Fibroblast of skin of scalp (primary cell): ENCODE results near the gene MYPOP.
A peak's percentile ranks its signal among the peaks of the same experiment; 100 is the strongest.

Experiments
- DNase-seq: peaks from one replicate; pipeline ENCODE4 v3.0.0-alpha.2; 2013

The MYPOP gene

DNA sequence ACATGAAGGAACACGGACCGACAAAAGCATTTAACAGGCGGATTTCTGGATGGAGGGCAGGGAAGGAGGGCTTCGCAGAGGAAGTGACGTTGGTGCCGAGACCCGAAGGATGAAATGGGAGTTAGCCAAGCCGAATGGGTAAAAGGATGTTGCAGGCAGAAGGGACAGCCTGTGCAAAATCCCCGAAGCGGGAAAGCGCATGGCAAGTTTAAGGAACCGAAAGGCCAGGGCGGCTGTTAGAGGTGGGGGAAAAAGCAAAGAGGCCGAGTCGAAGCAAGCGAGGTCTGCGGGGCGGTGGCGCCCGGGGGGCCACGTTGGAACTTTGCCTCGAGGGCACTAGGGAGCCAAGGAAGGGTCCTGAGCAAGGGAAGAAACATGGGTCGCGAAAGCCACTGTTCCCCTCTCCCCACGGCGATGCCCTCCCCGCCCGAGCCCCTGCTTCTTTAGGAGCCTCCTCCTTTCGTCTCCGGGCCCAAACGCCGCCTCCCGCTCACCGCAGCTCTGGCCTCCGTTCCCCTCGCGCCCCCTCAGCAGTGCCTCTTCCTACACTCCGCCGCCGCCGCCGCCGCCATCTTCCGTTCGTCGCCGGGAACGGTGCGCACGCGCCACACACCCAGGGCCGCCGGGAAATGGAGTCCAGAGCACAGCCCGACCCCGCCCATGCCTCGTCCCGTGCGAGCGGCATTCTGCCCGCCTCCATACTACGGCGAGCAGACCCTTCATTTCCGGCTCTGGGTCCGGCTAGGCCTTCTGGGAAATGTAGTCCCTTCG, 39.7 kb downstream of the MYPOP start, which contains the start of gene SYMPK:
Gene SYMPK (minus strand): TSS at position 584 of the 771 bp plus-strand sequence. CDS start 8,652 bp downstream, outside the sequence.
- DNase-seq, result peak; percentile 99

DNA sequence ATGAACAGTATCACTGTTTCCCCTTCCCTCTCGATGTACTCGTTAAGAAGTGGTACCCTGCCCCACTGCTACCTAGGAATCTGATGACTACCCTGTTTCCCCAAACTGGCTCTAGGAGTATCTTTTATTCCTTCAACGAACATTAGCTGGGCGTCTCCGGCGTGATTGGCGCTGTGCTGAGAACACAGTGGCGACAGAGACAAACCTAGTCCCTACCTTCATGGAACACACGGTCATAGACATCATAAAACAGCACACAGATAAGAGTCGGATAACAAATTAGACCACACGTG, 40.2 kb downstream of the MYPOP start:
- no peak for DNase-seq

DNA sequence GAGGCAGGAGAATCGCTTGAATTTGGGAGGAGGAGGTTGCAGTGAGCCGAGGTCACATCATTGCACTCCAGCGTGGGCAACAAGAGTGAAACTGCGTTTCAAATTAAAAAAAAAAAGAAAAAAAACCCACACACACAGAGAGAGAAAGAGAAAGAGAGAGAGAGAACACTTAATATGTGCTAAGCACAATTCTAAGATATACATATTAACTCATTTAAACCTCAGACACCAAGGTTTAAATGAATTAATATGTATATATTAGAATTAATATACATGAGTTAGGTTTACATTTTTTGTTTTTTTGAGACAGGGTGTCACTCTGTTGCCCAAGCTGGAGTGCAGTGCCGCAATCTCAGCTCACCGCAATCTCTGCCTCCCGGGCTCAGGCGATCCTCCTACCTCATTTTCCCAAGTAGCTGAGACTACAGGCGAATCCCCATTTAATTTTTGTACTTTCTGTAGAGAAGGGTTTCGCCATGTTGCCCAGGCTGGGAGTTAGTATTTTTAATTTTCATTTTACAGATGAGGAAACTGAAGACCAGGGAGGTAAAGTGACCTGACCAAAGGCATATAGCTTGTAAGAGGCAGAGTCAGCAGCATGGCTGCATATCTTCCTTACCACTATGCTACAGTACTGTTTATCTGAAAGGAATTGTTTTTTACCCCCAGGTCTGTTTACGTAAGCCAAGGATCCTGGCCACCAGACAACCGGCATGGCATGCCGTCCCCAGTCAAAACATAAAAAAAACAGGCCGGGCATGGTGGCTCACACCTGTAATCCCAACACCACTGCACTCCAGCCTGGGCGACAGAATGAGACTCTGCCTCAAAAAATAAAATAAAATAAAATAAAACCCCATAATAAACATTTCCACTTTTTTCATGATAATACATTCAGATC, 41.8 kb downstream of the MYPOP start:
- no peak for DNase-seq

DNA sequence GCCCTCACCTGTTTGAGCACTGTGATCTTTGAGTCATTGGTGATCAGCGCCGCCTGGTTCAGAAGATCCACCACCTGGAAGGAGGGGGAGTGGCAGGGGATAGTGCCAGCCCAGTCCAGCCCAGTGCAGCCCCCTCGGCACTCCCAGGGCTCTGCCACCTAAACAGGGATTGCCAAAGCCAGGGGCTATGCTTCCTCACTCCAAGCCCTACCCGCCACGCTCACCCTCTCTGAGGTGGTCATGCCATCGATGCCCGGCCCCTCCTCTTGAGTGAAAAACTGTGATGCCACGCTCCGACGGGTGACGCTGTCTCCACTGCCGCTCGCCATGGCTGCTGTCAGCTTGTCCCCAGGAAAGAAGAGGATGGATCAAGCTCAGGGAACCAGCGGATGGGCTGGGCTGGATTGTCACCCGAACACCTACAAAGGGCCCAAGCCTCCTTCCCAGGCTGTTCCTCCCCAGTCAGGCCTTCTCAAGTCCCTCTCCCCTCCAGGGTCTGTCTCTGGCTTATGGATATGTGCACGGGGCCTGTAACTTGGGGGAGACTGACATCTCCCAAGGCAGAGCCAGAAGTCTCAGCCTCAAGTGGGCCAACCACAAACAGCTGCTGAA, 48.1 kb downstream of the MYPOP start:
- DNase-seq, result no peak

DNA sequence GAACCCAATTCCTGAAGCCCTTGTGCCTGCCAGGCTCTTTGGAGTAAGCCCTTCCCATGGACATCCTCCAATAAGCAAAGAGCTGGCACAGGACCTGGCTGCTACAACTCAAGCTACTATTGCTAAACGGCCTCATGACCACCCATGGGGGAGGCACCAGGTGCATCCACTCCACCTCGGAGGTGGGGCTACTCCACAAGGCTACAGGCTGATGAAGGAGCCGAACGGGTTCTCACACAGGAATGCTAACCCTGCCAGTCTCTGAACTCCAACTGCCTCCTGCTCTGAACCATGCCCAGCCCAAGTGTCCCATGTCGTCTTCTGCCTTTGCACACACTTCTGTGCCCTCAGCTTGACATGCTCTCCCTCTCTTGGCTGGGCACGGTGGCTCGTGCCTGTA, 49.4 kb downstream of the MYPOP start:
- no peak for DNase-seq

DNA sequence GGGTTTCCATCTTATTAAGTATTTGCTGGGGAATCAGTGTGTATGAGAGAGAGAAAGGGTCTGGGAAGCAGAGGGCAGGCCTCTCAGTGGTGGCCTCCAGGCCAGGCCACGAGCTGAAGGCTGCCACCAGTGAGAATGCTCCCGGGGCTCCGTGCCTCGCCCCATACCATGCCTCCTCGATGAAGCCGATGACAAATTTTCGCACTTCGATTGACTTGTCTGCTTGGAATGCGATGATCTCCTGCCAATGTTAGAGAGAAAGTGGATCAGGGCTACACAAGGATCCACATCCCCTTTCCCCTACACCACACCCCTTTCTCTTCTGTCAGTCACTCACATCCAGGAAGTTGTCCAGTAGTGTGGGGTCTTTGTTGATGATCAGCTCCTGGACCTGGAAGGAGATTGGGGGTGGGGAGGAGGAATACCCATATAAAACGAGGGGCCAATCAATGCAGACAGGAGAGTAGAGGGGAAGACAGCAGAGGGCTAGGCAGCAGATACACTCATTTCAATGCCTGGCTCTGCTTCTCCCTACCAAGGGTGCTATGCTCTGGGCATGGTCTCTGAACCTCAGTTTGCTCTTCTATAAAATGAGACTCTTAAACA, 50.2 kb downstream of the MYPOP start:
- DNase-seq, result peak; percentile 53

DNA sequence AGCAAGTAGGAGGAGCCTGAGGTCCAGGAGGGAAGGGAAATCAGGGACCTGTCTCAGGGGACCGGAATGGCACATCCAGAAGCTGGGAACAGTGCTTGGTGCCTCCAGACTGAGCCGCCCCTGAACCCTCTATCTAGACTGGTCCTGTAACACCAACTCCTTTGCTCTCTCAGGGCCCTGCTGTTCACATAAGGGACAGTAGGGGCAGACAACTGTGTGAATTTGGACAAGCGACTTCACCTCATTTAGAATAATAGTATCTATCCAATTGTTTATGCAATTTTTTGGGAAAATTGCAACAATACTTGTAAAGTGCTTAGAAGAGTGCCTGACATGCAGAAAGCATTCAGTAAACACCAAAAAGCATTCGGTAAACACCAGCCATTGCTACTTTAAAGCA, 53.5 kb downstream of the MYPOP start:
- DNase-seq, result no peak

DNA sequence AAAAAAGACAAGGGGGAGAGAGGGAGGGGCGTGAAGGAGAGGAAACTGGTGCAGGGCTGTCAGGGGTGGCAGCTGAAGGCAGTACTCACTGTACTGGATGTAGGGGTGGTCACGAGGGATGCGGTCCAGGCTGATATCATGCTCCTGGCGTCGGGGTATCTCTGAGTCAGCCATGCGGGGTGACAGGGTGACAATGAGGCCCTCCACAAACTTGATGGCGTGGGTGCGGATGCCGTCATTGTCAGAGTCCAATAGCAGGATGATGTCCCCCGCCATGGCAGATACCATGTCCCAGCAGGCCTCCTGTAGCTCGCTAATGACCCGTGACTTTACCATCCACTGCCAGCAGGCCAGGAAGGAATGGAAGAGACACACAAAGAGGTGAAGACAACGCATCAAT, 54.8 kb downstream of the MYPOP start:
- DNase-seq, result no peak

DNA sequence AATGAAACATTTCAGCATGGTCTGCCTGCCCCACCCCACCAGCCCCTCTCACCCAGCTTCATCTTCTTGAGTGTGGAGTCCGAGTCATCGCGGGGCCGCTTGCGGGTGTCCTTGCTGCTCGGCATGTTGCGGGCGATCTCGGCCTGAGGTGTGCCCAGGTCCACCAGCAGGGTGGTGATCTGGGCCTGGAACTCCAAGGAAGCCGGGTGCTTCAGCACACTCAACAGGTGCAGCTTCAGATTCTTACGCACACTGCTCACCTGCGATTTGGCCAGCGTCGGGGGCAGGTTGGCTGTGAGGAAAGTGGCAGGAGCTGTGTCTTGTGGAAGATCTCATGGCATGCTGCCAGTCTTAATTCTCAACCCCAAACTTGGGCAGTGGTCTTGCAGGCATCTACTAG, 60.2 kb downstream of the MYPOP start:
- no peak for DNase-seq
